Cerebellar cortex (tissue), 1 donor: ENCODE data around the gene DOK1.
"Not testable (repeated sequence)": the region's sequence is repeated elsewhere in the genome, so short reads cannot be mapped to it uniquely, and the experiment has no call there.

Experiments used
- DNase-seq: peaks from one replicate; pipeline ENCODE4 v3.0.0-alpha.2; 2015; ENCODE audit warnings: low spot score

The DOK1 gene

DNA sequence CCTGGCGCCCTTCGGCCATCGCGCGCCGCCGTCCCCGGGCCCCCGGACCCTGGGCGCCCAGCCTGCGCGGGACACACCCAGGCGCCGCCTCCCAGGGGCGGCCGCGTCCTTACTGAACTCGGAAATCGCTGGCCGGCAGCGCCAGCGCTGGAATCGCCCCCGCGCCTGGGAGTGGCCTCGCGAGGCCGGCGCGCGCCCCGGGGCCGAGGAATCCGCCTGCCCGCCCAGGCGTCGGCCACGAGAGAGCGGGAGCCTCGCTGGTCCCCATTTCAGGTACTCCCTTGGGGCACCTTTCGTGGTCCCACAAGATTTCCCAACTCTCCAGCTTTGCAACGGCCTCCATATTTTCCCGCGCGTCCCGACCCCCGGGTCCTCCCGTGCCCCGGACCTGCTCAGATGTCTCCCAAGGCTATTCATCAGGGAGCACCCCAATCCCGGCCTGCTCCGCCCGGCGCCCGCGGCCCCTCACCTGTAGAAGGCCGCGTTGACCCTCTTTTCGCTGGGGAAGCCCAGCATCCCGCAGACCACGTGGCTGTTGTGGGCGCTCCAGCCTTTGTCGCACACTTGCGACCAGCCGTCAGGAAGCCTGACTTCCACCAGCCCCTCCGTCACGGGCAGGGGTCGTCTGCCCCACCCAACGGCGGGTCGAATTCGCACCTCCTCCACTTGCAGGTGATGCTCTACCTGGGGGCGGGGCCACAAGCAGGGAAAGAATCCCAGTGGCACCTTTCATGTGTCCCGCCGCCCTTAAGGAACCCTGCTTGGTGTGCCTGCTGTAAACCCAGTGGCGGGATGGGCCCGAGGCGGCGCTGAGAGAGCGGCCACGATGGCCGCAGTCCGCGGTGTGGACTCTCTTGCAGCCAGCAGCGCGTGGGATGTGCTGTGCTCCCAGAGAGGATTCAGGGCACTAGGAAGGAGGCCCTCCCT, 5.4 kb upstream of the DOK1 start:
- no peak for DNase-seq

DNA sequence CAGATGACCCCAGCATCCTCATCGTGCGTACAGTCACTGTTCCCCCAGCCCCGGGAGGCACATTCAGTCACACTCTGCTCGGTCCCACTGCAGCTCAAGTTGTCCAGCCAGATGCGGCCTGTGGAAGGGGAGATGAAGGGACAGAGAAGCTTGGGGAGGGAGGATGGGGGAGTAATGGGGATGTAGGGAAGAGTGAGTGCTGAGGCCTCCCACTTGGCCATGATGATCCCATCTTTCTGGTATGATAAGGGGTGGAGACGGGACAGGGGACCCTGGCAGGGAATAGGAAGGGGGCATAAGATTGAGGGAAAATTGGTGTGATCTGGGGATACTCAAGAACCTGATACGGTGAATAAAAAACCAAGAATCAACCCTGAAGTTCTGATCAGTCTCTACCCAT, 4.3 kb upstream of the DOK1 start:
- no peak for DNase-seq

DNA sequence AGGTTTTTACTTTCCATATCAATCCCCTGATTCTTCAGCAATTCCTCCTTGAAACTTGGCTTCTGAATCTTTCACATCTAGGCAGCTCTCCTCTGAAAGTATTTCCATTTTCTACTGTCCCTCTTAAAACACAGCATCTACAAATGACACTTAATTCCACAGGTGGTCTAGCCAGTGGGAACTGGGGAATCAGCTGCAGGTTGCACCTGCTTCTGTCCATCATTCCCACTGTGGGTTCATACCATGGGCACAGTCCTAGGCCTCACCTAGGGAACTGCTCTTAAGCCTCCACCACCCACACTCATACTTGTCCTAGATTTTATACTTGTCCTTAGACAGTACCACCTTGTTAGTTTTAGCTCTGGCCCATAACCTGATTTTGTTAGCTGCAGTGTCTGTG, 3.0 kb upstream of the DOK1 start:
- DNase-seq: no peak

DNA sequence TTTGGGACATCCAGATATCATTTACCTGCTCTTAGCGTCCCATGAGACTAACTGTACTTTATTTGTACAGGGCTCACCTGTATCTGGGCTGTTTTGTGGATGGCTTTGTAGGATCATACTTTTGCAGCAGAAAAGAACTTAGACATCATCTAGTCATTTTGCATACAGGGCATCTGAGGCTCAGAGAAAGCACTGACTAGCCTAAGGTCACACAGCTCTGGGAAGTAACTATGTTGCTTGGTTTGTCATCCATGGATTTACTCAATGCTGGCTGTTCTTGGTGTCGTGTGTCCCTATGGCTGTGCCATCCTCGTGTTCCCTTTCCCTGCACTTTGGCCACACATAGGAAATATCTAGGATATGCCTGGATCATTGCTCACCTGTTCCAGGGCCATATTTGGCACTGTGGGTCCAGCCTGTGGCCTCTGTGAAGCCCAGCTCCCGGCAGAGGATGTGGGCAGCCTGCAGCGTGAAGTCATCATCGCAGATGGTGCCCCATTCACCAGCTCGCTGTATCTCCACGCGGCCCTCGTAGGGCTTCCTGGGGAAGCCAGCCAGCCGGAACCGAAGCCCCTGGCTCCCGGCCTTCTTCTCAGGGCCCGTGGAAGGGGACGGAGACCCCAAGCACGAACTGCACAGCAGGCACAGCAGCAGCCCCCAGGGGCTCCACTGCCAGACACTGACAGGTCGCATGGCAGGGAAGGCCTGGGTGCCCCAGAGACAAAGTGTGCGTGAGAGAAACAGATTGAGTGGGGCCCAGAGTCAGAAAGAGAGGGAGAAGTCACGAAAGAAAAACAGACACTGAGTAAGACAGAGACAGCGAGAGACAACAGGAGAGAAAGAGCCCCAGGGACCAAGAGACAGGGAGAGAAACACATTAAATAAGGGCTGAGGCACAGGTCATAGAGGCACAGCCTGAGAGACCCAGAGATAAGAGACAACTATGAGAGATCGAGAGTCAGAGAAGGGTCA, 2.3 kb upstream of the DOK1 start:
- no peak for DNase-seq

DNA sequence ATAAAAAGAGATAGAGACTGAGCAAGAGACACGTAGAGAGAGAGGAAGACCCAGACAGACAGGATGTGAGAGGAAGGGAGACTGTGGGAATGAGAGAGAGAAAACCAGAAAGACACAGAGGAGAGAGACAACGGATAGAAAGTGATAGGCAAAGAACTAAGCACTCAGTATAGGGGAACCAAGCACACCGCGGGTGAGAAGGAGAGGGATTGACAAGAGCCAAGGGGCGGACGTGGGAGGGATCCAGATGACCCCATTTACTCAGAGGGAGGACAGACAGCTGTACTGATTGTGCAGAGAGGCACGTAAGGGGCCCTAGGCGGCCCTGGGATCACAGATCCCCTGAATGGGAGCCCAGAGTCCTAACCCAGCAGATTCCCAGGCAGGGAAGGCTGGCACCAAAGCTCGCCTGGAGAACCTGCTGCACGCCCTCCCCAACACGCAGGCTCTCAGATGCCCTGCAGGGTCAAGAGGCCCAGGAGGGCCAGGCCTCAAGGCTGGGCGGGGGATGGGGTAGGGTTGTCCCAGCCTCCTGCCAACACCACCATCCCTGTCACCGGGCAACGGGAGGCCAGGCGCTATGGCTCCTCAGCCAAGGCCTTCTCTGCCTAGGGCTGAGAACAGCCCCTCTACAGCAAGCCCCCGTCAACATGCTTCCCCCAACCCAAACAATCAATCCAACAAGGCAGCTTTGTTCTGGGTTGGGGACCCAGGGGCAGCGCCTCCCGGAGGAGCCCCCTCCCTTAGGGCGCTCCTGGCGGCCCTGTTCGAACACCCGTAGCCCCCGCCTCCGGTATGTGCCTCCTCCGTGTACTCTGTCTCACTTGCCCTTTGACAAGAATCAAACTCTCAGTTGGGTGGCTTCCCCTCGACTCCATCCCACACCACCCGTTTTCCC, 1.4 kb upstream of the DOK1 start:
- DNase-seq: no peak

DNA sequence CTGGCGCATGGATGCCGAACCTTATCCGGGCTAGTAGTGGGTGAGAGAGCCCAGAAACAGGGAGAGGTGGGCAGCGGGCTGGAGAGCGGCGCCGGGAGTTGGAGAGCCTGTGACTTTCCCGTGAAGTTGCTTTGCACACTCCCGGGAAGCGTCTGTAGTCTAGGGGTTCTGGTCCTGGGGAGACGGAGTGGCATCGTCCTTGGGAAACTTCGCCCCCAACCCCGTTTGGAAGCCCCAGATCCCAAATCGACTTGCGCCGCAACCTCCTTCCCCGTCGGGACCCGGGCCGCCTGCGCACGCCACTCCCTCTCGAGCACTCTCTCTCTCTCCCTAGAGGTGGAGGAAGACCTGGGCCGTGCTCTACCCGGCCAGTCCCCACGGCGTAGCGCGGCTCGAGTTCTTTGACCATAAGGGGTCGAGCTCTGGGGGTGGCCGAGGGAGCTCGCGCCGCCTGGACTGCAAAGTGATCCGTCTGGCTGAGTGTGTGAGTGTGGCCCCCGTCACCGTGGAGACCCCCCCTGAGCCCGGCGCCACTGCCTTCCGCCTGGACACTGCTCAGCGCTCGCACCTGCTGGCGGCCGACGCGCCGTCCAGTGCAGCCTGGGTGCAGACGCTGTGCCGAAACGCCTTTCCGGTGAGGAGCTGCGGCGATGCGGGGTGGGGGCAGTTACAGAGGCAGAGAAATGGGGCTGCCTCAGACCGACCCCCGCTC, 456 bp downstream of the DOK1 start:
- DNase-seq: no peak

DNA sequence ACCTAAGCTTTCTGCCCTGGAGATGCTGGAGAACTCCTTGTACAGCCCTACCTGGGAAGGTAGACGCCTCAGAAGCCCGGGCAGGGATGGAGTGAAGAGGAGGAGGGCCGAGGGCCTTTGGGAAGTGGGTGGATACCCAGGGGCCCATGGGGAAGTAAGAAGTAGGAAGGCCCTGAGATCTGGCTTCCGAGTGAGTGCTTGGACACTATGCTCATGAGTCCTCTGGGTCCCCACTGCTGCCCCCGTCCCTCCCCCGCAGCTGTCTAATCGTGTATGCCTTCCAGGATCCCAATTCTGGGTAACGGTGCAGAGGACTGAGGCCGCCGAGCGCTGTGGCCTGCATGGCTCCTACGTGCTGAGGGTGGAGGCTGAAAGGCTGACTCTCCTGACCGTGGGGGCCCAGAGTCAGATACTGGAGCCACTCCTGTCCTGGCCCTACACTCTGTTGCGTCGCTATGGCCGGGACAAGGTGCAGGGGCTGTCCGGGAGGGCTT, 1.1 kb downstream of the DOK1 start:
- DNase-seq: no peak

DNA sequence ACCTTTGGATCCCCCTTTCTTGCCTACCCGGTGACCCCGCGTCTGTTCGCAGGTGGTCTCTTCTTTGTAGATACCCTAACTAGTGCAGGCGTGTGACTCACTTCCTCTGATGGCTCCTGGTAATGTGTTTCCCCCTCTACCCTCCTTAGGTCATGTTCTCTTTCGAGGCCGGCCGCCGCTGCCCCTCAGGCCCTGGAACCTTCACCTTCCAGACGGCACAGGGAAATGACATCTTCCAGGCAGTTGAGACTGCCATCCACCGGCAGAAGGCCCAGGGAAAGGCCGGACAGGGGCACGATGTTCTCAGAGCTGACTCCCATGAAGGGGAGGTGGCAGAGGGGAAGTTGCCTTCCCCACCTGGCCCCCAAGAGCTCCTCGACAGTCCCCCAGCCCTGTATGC, 1.6 kb downstream of the DOK1 start:
- DNase-seq: no peak

DNA sequence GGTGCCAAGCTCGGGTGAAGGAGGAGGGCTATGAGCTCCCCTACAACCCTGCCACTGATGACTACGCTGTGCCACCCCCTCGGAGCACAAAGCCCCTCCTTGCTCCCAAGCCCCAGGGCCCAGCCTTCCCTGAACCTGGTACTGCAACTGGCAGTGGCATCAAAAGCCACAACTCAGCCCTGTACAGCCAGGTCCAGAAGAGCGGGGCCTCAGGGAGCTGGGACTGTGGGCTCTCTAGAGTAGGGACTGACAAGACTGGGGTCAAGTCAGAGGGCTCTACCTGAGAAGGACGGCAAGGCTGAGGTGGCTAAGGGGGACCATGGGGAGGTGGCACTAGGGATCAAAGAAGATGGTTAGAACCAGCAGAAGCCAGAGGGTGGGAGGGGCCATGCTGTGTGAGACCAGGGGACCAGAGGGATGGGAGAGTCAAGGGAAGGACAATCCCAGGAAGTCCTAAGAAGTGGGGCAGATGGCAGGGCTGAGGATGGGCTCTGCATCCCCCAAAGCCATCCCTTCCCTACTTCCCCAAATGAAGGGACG, 2.4 kb downstream of the DOK1 start:
- no peak for DNase-seq

DNA sequence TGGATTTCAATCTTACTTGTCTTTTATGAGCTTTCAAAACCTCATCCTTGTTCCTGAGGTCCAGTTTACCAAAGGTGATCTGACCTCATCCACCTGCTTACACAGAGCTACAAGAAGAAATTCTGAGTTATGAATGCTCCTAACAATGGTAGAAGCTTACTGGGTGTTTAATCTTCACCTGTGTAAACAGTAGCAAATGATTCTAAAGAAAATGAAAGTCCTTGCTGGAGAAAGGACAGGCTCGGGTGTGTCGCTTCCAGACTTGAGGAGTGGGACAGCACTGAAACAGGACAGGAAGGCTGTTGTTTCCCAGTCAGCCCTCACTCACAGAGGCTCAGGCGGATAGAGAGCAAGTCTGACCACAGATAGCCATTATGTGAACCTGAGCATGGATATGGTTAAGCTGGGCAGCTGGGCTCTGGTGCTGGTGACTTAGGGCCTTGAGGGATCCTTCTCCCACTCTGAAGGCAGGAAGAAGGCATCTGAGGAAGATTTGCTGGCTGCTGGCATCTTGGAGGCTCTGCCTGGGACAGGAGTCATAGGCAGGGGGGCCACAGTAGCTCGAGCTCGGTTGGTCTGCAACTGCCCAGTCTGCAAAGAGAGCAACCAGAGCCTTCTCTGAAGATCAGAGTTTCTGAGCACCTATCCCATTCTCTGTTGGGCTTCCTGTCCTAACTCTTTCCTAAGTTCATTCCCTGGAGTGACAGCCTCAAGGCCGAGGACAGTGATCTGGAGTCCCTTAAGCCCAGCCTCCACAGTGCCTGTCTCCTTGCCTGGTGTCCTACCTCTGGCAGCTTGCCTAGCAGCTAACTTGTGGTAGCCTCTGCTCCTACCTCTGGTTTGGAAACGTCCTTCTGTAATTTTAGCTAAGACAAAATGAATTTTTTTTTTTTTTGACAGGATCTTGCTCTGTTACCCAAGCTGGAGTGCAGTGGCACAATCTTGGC, 4.0 kb downstream of the DOK1 start:
- DNase-seq: no peak

DNA sequence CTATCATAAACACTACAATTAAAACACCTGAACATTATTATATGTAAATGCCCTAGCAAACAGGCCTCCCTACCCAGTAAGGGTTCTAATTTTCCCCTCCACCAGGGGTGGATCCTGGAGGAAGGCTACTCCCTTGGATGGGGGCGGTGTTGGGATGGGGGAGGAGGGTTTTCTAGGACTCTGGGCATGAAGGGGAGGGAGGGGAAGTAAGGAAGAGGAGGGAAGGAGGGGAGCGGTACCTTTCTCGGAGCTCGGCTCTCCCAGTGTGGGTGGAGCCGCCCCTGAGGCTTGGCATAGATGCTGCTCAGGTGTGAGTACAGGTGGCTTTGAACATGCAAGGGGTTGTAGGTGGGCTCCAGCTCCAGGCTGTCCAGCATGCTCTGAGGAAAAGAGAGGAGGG, 5.4 kb downstream of the DOK1 start:
- no peak for DNase-seq

DNA sequence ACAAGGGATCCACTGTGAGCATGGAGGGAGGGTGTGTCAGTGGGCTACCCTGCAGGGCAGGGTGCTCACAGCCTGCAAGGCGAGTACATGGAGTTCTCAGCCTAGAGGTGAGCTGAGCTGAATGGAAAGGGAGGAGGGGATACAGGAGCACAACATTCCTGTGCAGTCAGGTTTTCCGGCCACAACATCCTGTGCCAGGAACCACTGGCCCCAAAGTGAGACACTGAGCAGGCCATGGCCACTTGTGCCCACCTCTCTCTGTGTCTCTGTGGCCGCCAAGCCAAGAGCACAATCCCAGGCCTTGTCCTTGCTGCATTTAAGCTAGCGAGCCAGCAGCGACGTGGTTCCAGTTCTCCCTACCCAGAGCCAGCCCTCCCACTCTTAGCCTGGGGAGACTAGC, 6.1 kb downstream of the DOK1 start:
- DNase-seq: no peak

DNA sequence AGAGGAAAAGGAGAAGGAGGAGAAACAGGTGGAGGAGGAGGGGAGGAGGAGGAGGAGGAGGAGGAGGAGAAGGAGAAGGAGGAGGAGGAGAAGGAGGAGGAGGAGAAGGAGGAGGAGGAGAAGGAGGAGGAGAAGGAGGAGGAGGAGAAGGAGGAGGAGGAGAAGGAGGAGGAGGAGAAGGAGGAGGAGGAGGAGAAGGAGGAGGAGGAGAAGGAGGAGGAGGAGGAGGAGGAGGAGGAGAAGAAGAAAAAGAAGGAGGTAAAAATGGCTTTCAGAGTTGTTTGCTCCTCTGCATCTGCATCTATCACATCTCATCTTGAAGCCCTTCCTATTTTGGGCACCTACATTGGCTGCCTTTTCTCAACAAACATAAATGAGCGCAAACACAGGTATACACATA, 6.5 kb downstream of the DOK1 start:
- DNase-seq: not testable (repeated sequence)

DNA sequence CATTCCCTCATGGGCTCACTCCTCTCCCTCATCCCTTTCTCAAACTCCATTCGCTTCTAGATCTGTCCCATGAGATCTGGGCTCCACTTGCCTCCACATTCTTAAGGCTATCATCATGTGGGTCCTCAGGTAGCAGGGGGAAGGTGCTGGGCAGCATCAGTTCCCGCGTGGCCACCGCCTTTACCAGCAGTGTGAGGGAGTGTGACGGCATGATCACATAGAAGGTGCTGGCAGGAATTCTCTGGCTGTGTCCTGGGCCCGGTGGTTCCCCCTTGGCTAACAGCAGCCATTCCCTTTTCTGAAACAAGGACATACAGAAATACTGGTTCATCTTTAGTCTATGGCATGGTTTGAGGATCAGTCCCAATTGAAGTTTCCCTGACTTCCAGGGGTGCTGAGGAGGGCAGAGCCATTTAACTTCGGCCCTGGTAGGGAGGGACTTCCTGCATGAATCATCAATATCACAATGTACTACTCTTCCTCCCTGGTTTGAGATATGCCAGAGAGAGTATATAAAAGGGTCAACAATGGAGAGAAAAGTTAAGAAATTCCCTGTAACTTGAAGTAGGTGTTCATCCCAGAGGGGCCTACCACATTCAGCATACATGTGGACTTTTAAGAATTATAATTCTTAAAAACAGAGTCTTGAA, 7.7 kb downstream of the DOK1 start:
- no peak for DNase-seq

DNA sequence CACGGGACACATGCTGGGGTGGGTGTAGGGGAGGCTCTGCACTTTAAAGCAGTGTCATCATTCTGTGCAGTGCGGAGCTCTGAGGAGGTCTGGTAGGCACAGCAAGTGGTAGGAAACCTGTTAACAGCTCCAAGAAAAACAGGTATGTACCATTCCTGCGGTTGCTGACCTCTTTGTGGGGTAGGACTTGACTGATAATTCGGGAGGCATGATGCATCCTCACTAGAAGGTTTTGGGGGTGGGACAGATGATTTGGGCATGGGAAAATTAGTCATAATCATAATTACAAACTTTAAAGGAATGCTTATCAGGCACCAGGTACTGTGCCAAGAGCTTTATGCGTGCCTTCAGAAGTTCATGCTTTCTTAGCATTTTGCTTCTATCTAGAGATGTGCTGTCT, 9.7 kb downstream of the DOK1 start:
- no peak for DNase-seq

DNA sequence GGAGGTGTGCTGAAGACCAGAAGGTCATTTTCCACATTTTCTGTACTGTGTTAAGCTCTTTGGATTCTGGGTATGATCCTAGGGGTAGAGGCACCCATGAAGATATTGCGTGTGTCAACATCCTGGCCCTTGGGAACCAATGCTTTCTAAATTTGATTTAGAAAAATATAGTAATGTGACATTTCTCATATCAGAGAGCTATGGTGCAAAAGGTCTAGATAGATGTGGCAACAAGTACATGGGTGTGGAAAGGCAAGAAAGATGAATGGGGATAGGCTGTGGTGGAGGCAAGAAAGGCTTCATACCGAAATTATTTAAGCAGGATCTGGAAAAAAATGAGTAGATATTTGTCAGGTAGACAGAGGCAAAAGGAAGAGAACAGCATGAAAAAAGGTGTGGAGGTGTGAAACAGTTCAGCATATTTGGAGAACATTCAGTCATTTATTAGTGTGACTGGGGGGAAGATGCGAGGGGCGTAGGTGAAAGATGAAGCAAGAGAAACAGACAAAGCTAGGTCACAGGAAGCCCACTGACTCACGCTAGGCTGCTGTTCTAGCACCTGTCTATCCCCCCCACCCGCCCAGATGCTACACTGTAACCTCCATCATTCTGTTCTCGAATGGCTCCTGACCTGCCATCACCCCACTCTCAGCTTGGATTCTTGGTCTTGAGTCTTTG, 11.7 kb downstream of the DOK1 start:
- DNase-seq: no peak

DNA sequence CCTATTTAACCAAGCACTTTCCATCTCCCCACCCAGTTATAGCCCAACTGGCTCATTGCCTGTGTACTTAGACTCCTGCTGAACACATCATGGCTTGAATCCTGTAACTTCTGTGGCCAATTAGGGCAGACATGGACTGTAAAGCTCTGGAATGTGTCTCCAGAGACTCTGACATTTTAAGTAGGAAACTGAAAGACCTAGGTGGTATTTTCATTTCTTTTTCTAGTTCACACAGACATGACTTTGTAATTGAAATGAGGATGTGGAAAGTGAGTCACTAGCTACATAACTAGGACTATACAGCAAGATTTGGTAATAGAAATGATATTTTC, 12.2 kb downstream of the DOK1 start:
- DNase-seq: no peak

DNA sequence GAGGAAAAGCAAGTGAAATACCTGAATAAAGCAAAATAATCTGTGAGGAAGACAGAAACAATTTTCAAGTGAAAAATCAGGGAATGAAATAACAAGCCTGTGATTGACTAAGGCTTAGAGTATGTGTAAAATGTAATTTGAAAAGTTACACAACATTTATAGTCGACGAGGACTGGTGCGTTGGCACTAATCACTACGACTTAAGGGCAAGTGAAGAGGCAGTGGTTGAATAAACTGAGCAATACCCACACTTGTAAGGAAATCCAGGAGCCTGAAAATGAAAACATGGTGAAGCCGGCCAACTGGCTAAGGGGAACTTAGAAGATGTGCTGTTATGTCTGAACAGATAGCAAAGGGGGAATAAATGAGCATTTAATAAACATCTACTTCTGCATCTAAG, 13.4 kb downstream of the DOK1 start:
- DNase-seq: no peak

DNA sequence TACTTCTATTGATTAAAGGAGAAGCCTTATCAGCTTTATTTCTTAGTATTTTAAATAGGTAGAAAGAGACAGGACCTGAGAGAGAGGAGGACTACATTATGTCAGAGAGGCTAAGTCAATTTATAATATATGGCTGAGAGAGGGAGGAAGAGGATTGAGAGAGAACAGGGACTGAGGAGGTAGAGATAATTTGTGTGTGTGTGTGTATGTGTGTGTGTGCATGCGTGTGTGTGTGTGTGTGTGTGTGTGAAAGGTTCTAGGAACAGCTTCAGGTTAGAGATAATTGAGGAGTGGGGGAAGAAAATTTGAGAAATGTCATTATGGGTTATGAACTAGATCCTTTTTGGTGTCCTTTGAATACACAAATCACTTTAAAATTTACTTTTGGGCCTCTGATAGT, 15.2 kb downstream of the DOK1 start:
- no peak for DNase-seq
